NCI-H187 (cell line): ENCODE measurements around the gene SNX19.
A peak's percentile ranks its signal among the peaks of the same experiment; 100 is the strongest.
"Not testable (repeated sequence)": the region's sequence is repeated elsewhere in the genome, so short reads cannot be mapped to it uniquely, and the experiment has no call there.

Source experiments
- DNase-seq, 2 experiments: peaks; one replicate each; lab custom pipeline; 2025; lab: John Stamatoyannopoulos, UW

SNX19 gene

GRCh38 chr11:130916238-130916855 is at the start of gene SNX19:
Gene SNX19 (minus strand): TSS chr11:130916479. CDS start chr11:130915939, 540 bp downstream.
- peak; percentile 53 to 76 for DNase-seq

GRCh38 chr11:130964058-130964792 is 47.9 kb upstream of the SNX19 start:
- DNase-seq = no peak

GRCh38 chr11:130947889-130948288 is 31.6 kb upstream of the SNX19 start:
- no peak for DNase-seq

- DNase-seq = no peak
Measured at GRCh38 chr11:130947481-130947880, 31.2 kb upstream of the SNX19 start.

GRCh38 chr11:130947058-130947457 is 30.8 kb upstream of the SNX19 start:
- DNase-seq = no peak

GRCh38 chr11:130945896-130946295 is 29.6 kb upstream of the SNX19 start:
- no peak for DNase-seq

GRCh38 chr11:130940706-130941105 is 24.4 kb upstream of the SNX19 start:
- DNase-seq = no peak

- DNase-seq = no peak
Measured at GRCh38 chr11:130937051-130937450, 20.8 kb upstream of the SNX19 start.

GRCh38 chr11:130932086-130932712 is 15.9 kb upstream of the SNX19 start:
- no peak for DNase-seq

GRCh38 chr11:130924750-130925149 is 8.5 kb upstream of the SNX19 start:
- DNase-seq = no peak

- not testable (repeated sequence) for DNase-seq
Measured at GRCh38 chr11:130920612-130921011, 4.3 kb upstream of the SNX19 start.

GRCh38 chr11:130918081-130918480 is 1.8 kb upstream of the SNX19 start:
- no peak for DNase-seq

- no peak for DNase-seq
Measured at GRCh38 chr11:130916910-130917309, 631 bp upstream of the SNX19 start.

- no peak for DNase-seq
Measured at GRCh38 chr11:130915603-130916237, 559 bp downstream of the SNX19 start.

- no peak for DNase-seq
Measured at GRCh38 chr11:130913268-130913667, 3.0 kb downstream of the SNX19 start.

- no peak for DNase-seq
Measured at GRCh38 chr11:130912552-130912951, 3.7 kb downstream of the SNX19 start.

- DNase-seq = no peak
Measured at GRCh38 chr11:130911306-130911705, 5.0 kb downstream of the SNX19 start.

GRCh38 chr11:130909650-130910049 is 6.6 kb downstream of the SNX19 start:
- no peak for DNase-seq

- no peak for DNase-seq
Measured at GRCh38 chr11:130908770-130909625, 7.3 kb downstream of the SNX19 start.

GRCh38 chr11:130908061-130908460 is 8.2 kb downstream of the SNX19 start:
- DNase-seq = no peak

- no peak for DNase-seq
Measured at GRCh38 chr11:130907229-130907628, 9.1 kb downstream of the SNX19 start.

GRCh38 chr11:130906616-130907015 is 9.7 kb downstream of the SNX19 start:
- no peak for DNase-seq
